Esophagus squamous epithelium (tissue), 5 donors: Measurements from ENCODE around the gene PCSK1. TPM values are rescaled to one million over a fixed set of nuclear protein-coding genes. Genes with fewer than 3 reads are reported as not detected.
A peak's percentile ranks its signal among the peaks of the same experiment; 100 is the strongest.

ENCODE experiments used
- DNase-seq: peaks from one replicate; lab custom pipeline; 2025; lab: John Stamatoyannopoulos, UW
- H3K27ac ChIP-seq, 4 donors: fragments of 200-600 bp; sonication (generic); one replicate each; pipeline ENCODE4 v1.5.1; 2016 to 2019; ENCODE audit warnings: mild to moderate bottlenecking in 1 of 4
- H3K27me3 ChIP-seq, 4 donors: fragments of 200-600 bp; sonication (generic); 1 replicate in 3 of 4; 2 replicates in 1 of 4; pipeline versions ENCODE4 v1.5.1 to v1.6.0; 2017 to 2021; ENCODE audit warnings: antibody characterized with exemption in 1 of 4
- H3K36me3 ChIP-seq, 3 donors: fragments of 200-600 bp; sonication (generic); one replicate each; pipeline ENCODE4 v1.5.1; 2016 to 2019
- H3K4me1 ChIP-seq, 3 donors: fragments of 200-600 bp; sonication (generic); one replicate each; pipeline ENCODE4 v1.5.1; 2017 to 2019
- H3K4me3 ChIP-seq, 4 donors: fragments of 200-600 bp; sonication (generic); 1 replicate in 3 of 4; 2 replicates in 1 of 4; pipeline ENCODE4 v1.5.1; 2016 to 2019; ENCODE audit warnings: mild to moderate bottlenecking in 2 of 4, moderate library complexity in 1 of 4
- H3K9me3 ChIP-seq, 3 donors: fragments of 200-600 bp; sonication (generic); one replicate each; pipeline ENCODE4 v1.5.1; 2016 to 2019
- POLR2A ChIP-seq, 4 donors: fragments of 450-650 bp; IDR thresholded peaks; one replicate each; pipeline ENCODE4 v1.6.1; 2017; ENCODE audit warnings: antibody characterized with exemption in 4 of 4, mild to moderate bottlenecking in 4 of 4, moderate library complexity in 3 of 4
- WGBS, 2 donors: methylation state at CpG; one replicate each; pipeline ENCODE4 v1.1.5; 2018; 5-methylcytosine and 5-hydroxymethylcytosine counted together
- intact Hi-C: fragments of 100-400 bp; cut with DNase I; formaldehyde crosslinking; loops from one replicate; pipeline ENCODE4 v1.15.0; 2022
- total RNA-seq, 4 donors: library from RNA; depleted of rRNA; stranded (reverse); fragments of >200 nt; gene quantifications; one replicate each; pipeline ENCODE4 v1.1.0, GENCODE V29; 2016
- TF ChIP-seq, protein P1 (sequence below), 6 experiments: fragments of 450-650 bp in 4 of 6; fragments of 200-600 bp in 2 of 6; sonication (generic) in 2 of 6; IDR thresholded peaks; one replicate each; pipeline ENCODE4 v1.5.1; 2016 to 2019; ENCODE audit warnings: antibody characterized with exemption in 6 of 6, mild to moderate bottlenecking in 4 of 6, moderate library complexity in 4 of 6
- donor health status: DM: yes; HTN: yes; CAD: no.

PCSK1 gene
- total RNA-seq = 1 to 10 TPM in 1 of 4 donors, under 1 TPM in 2, not detected in 1; 0.09 to 1.1 (median 0.19) TPM

DNA sequence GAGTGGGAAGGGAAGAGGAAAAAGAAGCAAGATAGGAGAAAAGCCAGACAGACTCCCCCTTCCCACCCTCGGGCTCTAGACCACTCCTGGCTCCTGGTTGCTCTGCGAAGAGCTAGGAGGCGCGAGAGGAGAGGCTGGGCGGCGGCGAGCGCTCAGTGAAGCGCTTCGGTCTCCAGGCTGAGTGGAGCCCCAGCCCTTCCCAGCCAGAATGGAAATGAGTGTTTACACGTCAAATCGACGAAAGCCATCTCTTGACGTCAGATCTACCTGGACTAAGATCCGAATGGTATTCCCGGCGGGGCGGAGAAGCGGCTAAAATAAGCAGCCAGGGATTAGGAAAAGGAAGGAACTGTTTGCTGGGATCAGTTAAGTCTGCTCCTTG lies at the start of gene PCSK1:
Gene PCSK1 (minus strand): TSS at position 183 of the 382 bp plus-strand sequence. CDS start 206 bp downstream, outside the sequence.
- Histone ChIP-seq H3K4me3 (peak within 1 kb of the TSS in 2 of 4 donors; percentile 18 to 39), H3K27me3 (peaks cover 0 to 62% (median 14%) of the 10 kb centered on the region in 4 donors)
- WGBS, 2 donors = 8 to 21% methylated on average over 5 to 10 of the region's 19 CpGs

DNA sequence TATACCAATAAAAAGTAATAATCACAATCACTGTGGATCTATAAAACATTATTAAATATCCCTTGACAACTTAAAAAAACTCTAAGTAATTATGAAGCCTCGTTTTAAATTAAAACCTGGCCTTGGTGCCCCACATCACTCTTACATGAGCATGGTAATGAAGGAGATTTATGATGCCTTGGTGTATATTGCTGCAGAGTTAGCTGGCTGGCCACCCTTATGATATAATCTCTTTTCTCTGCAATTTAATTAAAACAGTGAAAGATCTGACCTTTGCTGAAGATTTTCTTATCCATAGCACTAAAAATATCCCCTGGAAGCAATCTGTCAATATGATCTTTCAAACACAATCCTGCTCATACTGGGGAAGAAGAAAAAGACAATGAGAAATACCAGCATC lies 48.8 kb upstream of the PCSK1 start:
- intact Hi-C loops = no loop called here
- 19 to 29% methylated on average over 1 of the region's 1 CpG for WGBS, 2 donors
- Histone ChIP-seq H3K9me3 (no peaks in the 10 kb centered on the region), H3K27me3 (no peaks in the 10 kb centered on the region), H3K4me3 (no peak overlapping the region), H3K27ac (no peak overlapping the region), H3K4me1 (no peaks in the 10 kb centered on the region), H3K36me3 (no peaks in the 10 kb centered on the region)
- DNase-seq = no peak
- no peak for TF ChIP-seq POLR2A (IDR thresholded peaks at IDR 0.05)
- TF ChIP-seq, protein P1, sequence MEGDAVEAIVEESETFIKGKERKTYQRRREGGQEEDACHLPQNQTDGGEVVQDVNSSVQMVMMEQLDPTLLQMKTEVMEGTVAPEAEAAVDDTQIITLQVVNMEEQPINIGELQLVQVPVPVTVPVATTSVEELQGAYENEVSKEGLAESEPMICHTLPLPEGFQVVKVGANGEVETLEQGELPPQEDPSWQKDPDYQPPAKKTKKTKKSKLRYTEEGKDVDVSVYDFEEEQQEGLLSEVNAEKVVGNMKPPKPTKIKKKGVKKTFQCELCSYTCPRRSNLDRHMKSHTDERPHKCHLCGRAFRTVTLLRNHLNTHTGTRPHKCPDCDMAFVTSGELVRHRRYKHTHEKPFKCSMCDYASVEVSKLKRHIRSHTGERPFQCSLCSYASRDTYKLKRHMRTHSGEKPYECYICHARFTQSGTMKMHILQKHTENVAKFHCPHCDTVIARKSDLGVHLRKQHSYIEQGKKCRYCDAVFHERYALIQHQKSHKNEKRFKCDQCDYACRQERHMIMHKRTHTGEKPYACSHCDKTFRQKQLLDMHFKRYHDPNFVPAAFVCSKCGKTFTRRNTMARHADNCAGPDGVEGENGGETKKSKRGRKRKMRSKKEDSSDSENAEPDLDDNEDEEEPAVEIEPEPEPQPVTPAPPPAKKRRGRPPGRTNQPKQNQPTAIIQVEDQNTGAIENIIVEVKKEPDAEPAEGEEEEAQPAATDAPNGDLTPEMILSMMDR (IDR thresholded peaks at IDR 0.05) = no peak

More for the DNA sequence above, at the start of gene PCSK1:
- no peak for DNase-seq
- TF ChIP-seq POLR2A (IDR thresholded peaks at IDR 0.05) = no peak
- TF ChIP-seq, protein P1 (IDR thresholded peaks at IDR 0.05) = no peak
- H3K9me3 ChIP-seq = no peaks in the 10 kb centered on the region
- H3K36me3 ChIP-seq = no peaks in the 10 kb centered on the region
- no peak within 1 kb of the TSS for H3K27ac ChIP-seq
- H3K4me1 ChIP-seq = peaks cover 0 to 32% (median 19%) of the 10 kb centered on the region in 3 donors
- intact Hi-C loops = no loop called here

GRCh38 chr5:96481009-96481786 lies 48.1 kb upstream of the PCSK1 start:
- Histone ChIP-seq H3K4me3 (no peak overlapping the region), H3K36me3 (no peaks in the 10 kb centered on the region), H3K4me1 (no peaks in the 10 kb centered on the region), H3K27me3 (no peaks in the 10 kb centered on the region), H3K27ac (no peak overlapping the region), H3K9me3 (no peaks in the 10 kb centered on the region)
- intact Hi-C loops = no loop called here
- no peak for DNase-seq
- TF ChIP-seq POLR2A (IDR thresholded peaks at IDR 0.05) = no peak
- TF ChIP-seq, protein P1 (IDR thresholded peaks at IDR 0.05) = no peak

DNA sequence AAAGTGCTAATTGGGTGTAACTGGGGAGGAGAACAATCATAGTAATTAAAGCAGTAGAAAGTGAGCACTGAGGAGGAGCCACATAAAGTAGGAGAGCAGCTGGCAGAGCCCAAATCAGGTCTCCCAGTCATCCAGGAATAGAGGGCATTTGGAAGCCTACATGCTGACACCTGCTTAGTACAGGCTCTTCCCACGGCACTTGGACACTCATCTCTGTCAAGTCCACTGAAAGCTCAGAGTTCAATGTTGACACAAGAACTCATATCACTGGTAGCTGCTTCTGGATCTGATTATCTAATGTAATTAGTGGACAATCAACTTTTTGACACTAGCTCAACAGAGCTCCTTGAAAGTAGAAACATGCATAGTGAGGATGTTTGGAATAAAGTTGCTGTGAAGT lies 45.9 kb upstream of the PCSK1 start:
- DNase-seq = no peak
- 38 to 44% methylated on average over 1 of the region's 1 CpG for WGBS, 2 donors

GRCh38 chr5:96476654-96477053 lies 43.6 kb upstream of the PCSK1 start:
- DNase-seq = no peak
- intact Hi-C loops = no loop called here
- WGBS, 2 donors = 71 to 84% methylated on average over 3 of the region's 3 CpGs

More for the DNA sequence above, 45.9 kb upstream of the PCSK1 start:
- intact Hi-C loops = no loop called here
- Histone ChIP-seq H3K27me3 (no peaks in the 10 kb centered on the region), H3K27ac (no peak overlapping the region), H3K9me3 (no peaks in the 10 kb centered on the region), H3K4me1 (no peaks in the 10 kb centered on the region), H3K36me3 (no peaks in the 10 kb centered on the region), H3K4me3 (no peak overlapping the region)
- TF ChIP-seq POLR2A (IDR thresholded peaks at IDR 0.05) = no peak
- TF ChIP-seq, protein P1 (IDR thresholded peaks at IDR 0.05) = no peak

More at GRCh38 chr5:96476654-96477053, 43.6 kb upstream of the PCSK1 start:
- Histone ChIP-seq H3K4me3 (no peak overlapping the region), H3K36me3 (no peaks in the 10 kb centered on the region), H3K4me1 (no peaks in the 10 kb centered on the region), H3K27me3 (no peaks in the 10 kb centered on the region), H3K9me3 (no peaks in the 10 kb centered on the region), H3K27ac (no peak overlapping the region)
- TF ChIP-seq POLR2A (IDR thresholded peaks at IDR 0.05) = no peak
